GM12878 (cell line): ENCODE measurements around the gene KIRREL2. TPM values are rescaled to one million over a fixed set of nuclear protein-coding genes. Genes with fewer than 3 reads are reported as not detected.

Source experiments
- ATAC-seq: fragments of 200-7000 bp; cut with Tn5 transposase; 3 replicates; pipeline ENCODE4 v1.9.1; 2020; ENCODE audit warnings: mild to moderate bottlenecking, moderate library complexity
- BruUV-seq: library from RNA; stranded (reverse); fragments of 400-500 nt; replicated peaks from 2 replicates; lab custom pipeline; 2021; lab: Mats Ljungman, UMichigan
- CTCF ChIA-PET: fragments of 300-600 bp; sonication (Branson Sonifier 250); formaldehyde crosslinking; extraction: SDS; loops from one replicate; lab custom pipeline; 2021; ENCODE audit warnings: inconsistent platforms; lab: Yijun Ruan, JAX
- POLR2A ChIA-PET: fragments of 350-600 bp; formaldehyde crosslinking; extraction: SDS; loops from one replicate; lab custom pipeline; 2021; ENCODE audit warnings: inconsistent platforms; lab: Charles Lee
- RAD21 ChIA-PET: fragments of 300-600 bp; sonication (Branson Sonifier 250); formaldehyde crosslinking; loops from one replicate; lab custom pipeline; 2023; ENCODE audit warnings: antibody characterized with exemption; ENCODE audit not compliant: unreplicated experiment; lab: Charles Lee
- SMC1A ChIA-PET: fragments of 300-600 bp; sonication (Branson Sonifier 250); formaldehyde crosslinking; loops from one replicate; lab custom pipeline; 2023; ENCODE audit not compliant: unreplicated experiment, uncharacterized antibody; lab: Charles Lee
- DNase-seq: peaks from one replicate; pipeline ENCODE4 v3.0.0-alpha.2; 2011; ENCODE audit warnings: low read depth, low spot score
- FAIRE-seq: peaks from 3 replicates; lab custom pipeline; 2011; peaks lifted over from hg19 to GRCh38; lab: Jason Lieb, UNC
- H2AFZ ChIP-seq: 2 replicates; pipeline ENCODE4 v1.6.0; 2011; ENCODE audit warnings: low read depth, low read length, control low read depth; ENCODE audit not compliant: control insufficient read depth
- H3K27ac ChIP-seq: 2 replicates; pipeline ENCODE4 v1.5.1; 2011; ENCODE audit warnings: control low read depth; ENCODE audit not compliant: control insufficient read depth, insufficient read depth
- H3K27me3 ChIP-seq, 2 experiments: replicated peaks in 1 of 2; 2 replicates each; pipeline versions ENCODE4 v1.6.0 to v1.6.1; 2011; ENCODE audit warnings: low read length in 1 of 2; ENCODE audit not compliant: control insufficient read depth in 2 of 2, insufficient read depth in 2 of 2
- H3K36me3 ChIP-seq, 2 experiments: 2 replicates each; pipeline ENCODE4 v1.5.1; 2011; ENCODE audit warnings: low read length in 1 of 2; ENCODE audit not compliant: control insufficient read depth in 2 of 2, insufficient read depth in 2 of 2
- H3K4me1 ChIP-seq: 2 replicates; pipeline ENCODE4 v1.6.1; 2011; ENCODE audit warnings: mild to moderate bottlenecking, low read length, moderate library complexity, mixed read lengths; ENCODE audit not compliant: control insufficient read depth, insufficient read depth
- H3K4me2 ChIP-seq: 2 replicates; pipeline ENCODE4 v1.6.0; 2011; ENCODE audit warnings: control low read depth; ENCODE audit not compliant: control insufficient read depth, insufficient read depth
- H3K4me3 ChIP-seq: fragments of 200-600 bp; sonication (generic); 2 replicates; pipeline ENCODE4 v1.5.1; 2016
- H3K79me2 ChIP-seq: 2 replicates; pipeline ENCODE4 v1.6.0; 2011; ENCODE audit warnings: low read length; ENCODE audit not compliant: control insufficient read depth, insufficient read depth
- H3K9ac ChIP-seq: 2 replicates; pipeline ENCODE4 v1.8.0; 2011; ENCODE audit warnings: low read length, control low read depth, mixed read lengths; ENCODE audit not compliant: control insufficient read depth, insufficient read depth
- H3K9me3 ChIP-seq: replicated peaks from 3 replicates; pipeline ENCODE4 v1.5.1; 2011; ENCODE audit warnings: mild to moderate bottlenecking, low read length; ENCODE audit not compliant: control insufficient read depth, insufficient read depth
- H4K20me1 ChIP-seq: 2 replicates; pipeline ENCODE4 v1.6.0; 2011; ENCODE audit not compliant: control insufficient read depth, insufficient read depth
- BACH1 ChIP-seq: fragments of 450-650 bp; IDR thresholded peaks from 2 replicates; pipeline ENCODE4 v1.6.1; 2017; ENCODE audit warnings: mild to moderate bottlenecking, borderline replicate concordance
- BHLHE40 ChIP-seq, 2 experiments: fragments of 450-650 bp in 1 of 2; IDR thresholded peaks; 2 replicates each; pipeline ENCODE4 v1.6.1; 2011 to 2017; ENCODE audit warnings: low read depth in 2 of 2, borderline replicate concordance in 1 of 2, improper control_type of control experiment in 1 of 2, low read length in 1 of 2, mild to moderate bottlenecking in 1 of 2
- CREM ChIP-seq: IDR thresholded peaks from 2 replicates; pipeline ENCODE4 v1.6.1; 2014; ENCODE audit warnings: antibody characterized with exemption, low read depth
- E2F4 ChIP-seq: IDR thresholded peaks from 2 replicates; pipeline ENCODE4 v1.6.1; 2012; ENCODE audit warnings: low read depth, low read length, improper control_type of control experiment
- HCFC1 ChIP-seq: fragments of 150-350 bp; IDR thresholded peaks from 2 replicates; pipeline ENCODE4 v1.6.1; 2014; ENCODE audit warnings: low read length
- KDM1A ChIP-seq: fragments of 200-600 bp; sonication (generic); IDR thresholded peaks from 2 replicates; pipeline ENCODE4 v1.6.1; 2016; ENCODE audit warnings: borderline replicate concordance
- MLLT1 ChIP-seq: fragments of 450-650 bp; IDR thresholded peaks from 2 replicates; pipeline ENCODE4 v1.6.1; 2016; ENCODE audit warnings: mild to moderate bottlenecking
- MTA3 ChIP-seq: IDR thresholded peaks from 2 replicates; pipeline ENCODE4 v1.6.1; 2012; ENCODE audit warnings: low read length, inconsistent platforms, borderline replicate concordance
- MYC ChIP-seq: IDR thresholded peaks from 2 replicates; pipeline ENCODE4 v1.6.1; 2011; ENCODE audit warnings: mild to moderate bottlenecking, low read length, moderate library complexity, inconsistent platforms; ENCODE audit not compliant: insufficient read depth, insufficient replicate concordance, insufficient read length, severe bottlenecking
- NR2C2 ChIP-seq: IDR thresholded peaks from 2 replicates; pipeline ENCODE4 v1.6.1; 2011; ENCODE audit warnings: borderline replicate concordance, low read depth; ENCODE audit not compliant: control insufficient read depth, insufficient read length
- RB1 ChIP-seq: fragments of 450-650 bp; formaldehyde crosslinking; IDR thresholded peaks from 2 replicates; pipeline ENCODE4 v1.6.1; 2017; ENCODE audit warnings: mild to moderate bottlenecking, borderline replicate concordance
- SIX5 ChIP-seq: IDR thresholded peaks from 2 replicates; pipeline ENCODE4 v1.6.1; 2011; ENCODE audit warnings: mild to moderate bottlenecking, low read depth, low read length, moderate library complexity; ENCODE audit not compliant: severe bottlenecking
- STAT3 ChIP-seq: IDR thresholded peaks from 2 replicates; pipeline ENCODE4 v1.6.1; 2011; ENCODE audit warnings: low read depth, low read length, improper control_type of control experiment
- YY1 ChIP-seq: IDR thresholded peaks from 2 replicates; pipeline ENCODE4 v1.6.1; 2011; ENCODE audit warnings: low read depth, mild to moderate bottlenecking, low read length
- WGBS: methylation state at CpG from one replicate; pipeline ENCODE4 v1.1.6; 2016; ENCODE audit warnings: low lambda C conversion rate; ENCODE audit not compliant: insufficient replicate concordance, insufficient coverage; ENCODE audit errors: missing lambda C conversion rate; 5-methylcytosine and 5-hydroxymethylcytosine counted together
- in situ Hi-C: fragments of 300-500 bp; cut with MboI; formaldehyde crosslinking; loops from 9 replicates; pipeline ENCODE4 v1.14.3; 2018; ENCODE audit warnings: mixed read lengths
- intact Hi-C: fragments of 100-400 bp; cut with micrococcal nuclease; formaldehyde crosslinking; loops from one replicate; pipeline ENCODE4 v1.14.2; 2022; ENCODE audit not compliant: unreplicated experiment
- polyA plus RNA-seq, 11 experiments: library from polyadenylated mRNA; depleted of rRNA in 4 of 11; unstranded in 6 of 11; stranded (reverse) in 5 of 11; fragments of >200 nt; fragmentation: Nextera tagmentation in 4 of 11; fragmentation: Illumina TruSeq in 1 of 11; extraction: Ambion mirVana in 4 of 11; extraction: Trizol in 1 of 11; gene quantifications; 1 replicate in 1 of 11; 2 replicates in 10 of 11; pipeline versions ENCODE4 v1.2.1 to v1.2.3, GENCODE V29; 2011 to 2016; ENCODE audit warnings: inconsistent platforms in 2 of 11, missing spikeins in 2 of 11, low read depth in 1 of 11
- total RNA-seq, 4 experiments: library from RNA; depleted of rRNA in 3 of 4; stranded (reverse); fragments of >200 nt in 3 of 4; fragmentation: Illumina TruSeq in 1 of 4; extraction: Trizol in 1 of 4; gene quantifications; 2 replicates each; pipeline versions ENCODE4 v1.2.1 to v1.2.3, GENCODE V29; 2013 to 2021

Gene KIRREL2
- total and polyA plus RNA-seq, 10 of the 15 experiments (the other 5 are each of a cell fraction or from before 2014, with no cell fraction given) = 0.03 to 0.06 TPM; not detected in 8

GRCh38 chr19:35872180-35872579 is 15.5 kb downstream of the KIRREL2 start:
- POLR2A ChIA-PET = no interaction called here
- SMC1A ChIA-PET = interaction anchor here (1.0 kb wide), 1 partner anchor 176 kb away, joined by 3 read pairs; no protein-coding TSS in a partner anchor
- 32% methylated on average over 5 of the region's 5 CpGs for WGBS
- Histone ChIP-seq H3K4me3 (no peak overlapping the region), H3K4me1 (peaks cover 13% of the 10 kb centered on the region), H3K27me3 (peaks cover 2 to 4% of the 10 kb centered on the region in 2 experiments; a peak in 1 of 4 replicates), H3K9me3 (no peaks in the 10 kb centered on the region), H3K79me2 (no peaks in the 10 kb centered on the region), H2AFZ (no peak overlapping the region), H3K36me3 (no peaks in the 10 kb centered on the region), H4K20me1 (no peaks in the 10 kb centered on the region), H3K9ac (no peak overlapping the region), H3K4me2 (no peak overlapping the region), H3K27ac (no peak overlapping the region)
- peak; percentile 50 for TF ChIP-seq HCFC1
- 0 out of 2 replicates have a peak, but pooled peaks have one; percentile 29 for TF ChIP-seq YY1
- no peak for TF ChIP-seq MTA3
- TF ChIP-seq BHLHE40 (IDR thresholded peaks at IDR 0.05; ENCODE audit: borderline replicate concordance in 1 of 2, low read depth in 2 of 2, low read length in 1 of 2) = no peak
- no peak for TF ChIP-seq CREM
- TF ChIP-seq SIX5 = peak; percentile 71
- no peak for TF ChIP-seq KDM1A
- TF ChIP-seq STAT3 = no peak
- DNase-seq = no peak
- RAD21 ChIA-PET = no interaction called here
- in situ Hi-C loops = no loop called here
- no peak for ATAC-seq
- peak; percentile 49 for FAIRE-seq
- intact Hi-C loops = no loop called here
- no TSS peak for BruUV-seq
- CTCF ChIA-PET = no interaction called here

- DNase-seq (no peak), FAIRE-seq (no peak), ATAC-seq (no peak)
- in situ Hi-C loops = no loop called here
- RAD21 ChIA-PET = interaction anchor here (1.0 kb wide), 1 partner anchor 57 kb away, joined by 3 read pairs; no protein-coding TSS in a partner anchor
- Histone ChIP-seq H2AFZ (no peak overlapping the region), H3K9me3 (no peaks in the 10 kb centered on the region), H3K4me1 (peaks cover 7% of the 10 kb centered on the region), H3K4me2 (no peak overlapping the region), H3K36me3 (no peaks in the 10 kb centered on the region), H4K20me1 (no peaks in the 10 kb centered on the region), H3K4me3 (no peak overlapping the region), H3K27ac (no peak overlapping the region), H3K27me3 (no peaks in the 10 kb centered on the region; a peak in 1 of 4 replicates), H3K79me2 (no peaks in the 10 kb centered on the region), H3K9ac (no peak overlapping the region)
- CTCF ChIA-PET = no interaction called here
- SMC1A ChIA-PET = no interaction called here
- POLR2A ChIA-PET = no interaction called here
- 77% methylated on average over 32 of the region's 32 CpGs for WGBS
- intact Hi-C loops = no loop called here
- no TSS peak for BruUV-seq
- TF ChIP-seq MYC (no peak), NR2C2 (no peak), CREM (no peak), MLLT1 (no peak), BACH1 (no peak), RB1 (no peak), E2F4 (no peak)
These were observed 17.8 kb downstream of the KIRREL2 start for GRCh38 chr19:35874392-35874930.
